CD14-positive monocyte (primary cell): ENCODE measurements around the gene LBX2. TPM values are rescaled to one million over a fixed set of nuclear protein-coding genes. Genes with fewer than 3 reads are reported as not detected.
"Not testable (repeated sequence)": the region's sequence is repeated elsewhere in the genome, so short reads cannot be mapped to it uniquely, and the experiment has no call there.

Experiments
- DNase-seq, 3 donors: peaks; one replicate each; pipeline ENCODE4 v3.0.0-alpha.2; 2011 to 2022
- H2AFZ ChIP-seq: 2 replicates; pipeline ENCODE4 v1.6.0; 2012; ENCODE audit warnings: mild to moderate bottlenecking, low read depth, low read length, inconsistent platforms; ENCODE audit not compliant: insufficient read depth, poor library complexity, severe bottlenecking
- H3K27ac ChIP-seq, 2 donors: 1 replicate in 1 of 2; 2 replicates in 1 of 2; pipeline ENCODE4 v1.5.1; 2012 to 2013; ENCODE audit warnings: low read length in 2 of 2, control low read depth in 1 of 2, inconsistent platforms in 1 of 2, low read depth in 1 of 2, mild to moderate bottlenecking in 1 of 2
- H3K27me3 ChIP-seq, 2 donors: one replicate each; pipeline versions ENCODE4 v1.6.0 to v1.6.1; 2011 to 2013; ENCODE audit warnings: low read length in 2 of 2; ENCODE audit not compliant: control insufficient read depth in 2 of 2, insufficient read depth in 2 of 2
- H3K36me3 ChIP-seq, 2 donors: replicated peaks in 1 of 2; 1 replicate in 1 of 2; 2 replicates in 1 of 2; pipeline versions ENCODE4 v1.5.1 to v1.6.1; 2012 to 2013; ENCODE audit warnings: low read length in 2 of 2, control low read depth in 1 of 2, inconsistent platforms in 1 of 2, mild to moderate bottlenecking in 1 of 2; ENCODE audit not compliant: insufficient read depth in 2 of 2, control insufficient read depth in 1 of 2
- H3K4me1 ChIP-seq, 2 donors: 1 replicate in 1 of 2; 2 replicates in 1 of 2; pipeline versions ENCODE4 v1.5.1 to v1.6.1; 2012 to 2013; ENCODE audit warnings: low read length in 2 of 2, control low read depth in 1 of 2, inconsistent platforms in 1 of 2, mild to moderate bottlenecking in 1 of 2, moderate library complexity in 1 of 2; ENCODE audit not compliant: insufficient read depth in 2 of 2, control insufficient read depth in 1 of 2
- H3K4me2 ChIP-seq: replicated peaks from 2 replicates; pipeline ENCODE3; 2012; ENCODE audit warnings: low read length, moderate library complexity, mild to moderate bottlenecking; ENCODE audit not compliant: poor library complexity, severe bottlenecking; ENCODE audit errors: extremely low read depth
- H3K4me3 ChIP-seq, 3 experiments: fragments of 200-600 bp in 1 of 3; sonication (generic) in 1 of 3; replicated peaks in 1 of 3; 1 replicate in 2 of 3; 2 replicates in 1 of 3; pipeline ENCODE4 v1.5.1; 2011 to 2013; ENCODE audit warnings: low read length in 3 of 3, mild to moderate bottlenecking in 3 of 3, control low read depth in 2 of 3, low read depth in 2 of 3, inconsistent platforms in 1 of 3, moderate library complexity in 1 of 3
- H3K79me2 ChIP-seq: 2 replicates; pipeline ENCODE4 v1.6.0; 2012; ENCODE audit warnings: mild to moderate bottlenecking, control low read depth, inconsistent platforms, low read length, moderate library complexity; ENCODE audit not compliant: insufficient read depth
- H3K9ac ChIP-seq: 2 replicates; pipeline ENCODE4 v1.6.0; 2017; ENCODE audit warnings: low read length, mild to moderate bottlenecking; ENCODE audit not compliant: insufficient read depth, poor library complexity, severe bottlenecking
- H3K9me3 ChIP-seq, 2 donors: replicated peaks in 1 of 2; 1 replicate in 1 of 2; 2 replicates in 1 of 2; pipeline versions ENCODE4 v1.5.1 to v1.6.1; 2012 to 2013; ENCODE audit warnings: low read length in 2 of 2, control low read depth in 1 of 2; ENCODE audit not compliant: control insufficient read depth in 1 of 2, insufficient read depth in 1 of 2
- H4K20me1 ChIP-seq: 2 replicates; pipeline ENCODE4 v1.6.0; 2012; ENCODE audit warnings: mild to moderate bottlenecking, low read length, control low read depth, moderate library complexity; ENCODE audit not compliant: insufficient read depth
- H3K27ac Mint-ChIP-seq, 7 donors: one replicate each; pipeline ENCODE4 v1.8.0; 2020; ENCODE audit warnings: mild to moderate bottlenecking in 7 of 7, mixed read lengths in 7 of 7, moderate library complexity in 6 of 7, inconsistent platforms in 2 of 7
- H3K27me3 Mint-ChIP-seq, 3 donors: one replicate each; pipeline ENCODE4 v1.8.0; 2021 to 2022; ENCODE audit warnings: low read depth in 3 of 3, mild to moderate bottlenecking in 3 of 3, mixed read lengths in 3 of 3, moderate library complexity in 3 of 3, inconsistent platforms in 1 of 3
- H3K36me3 Mint-ChIP-seq, 2 donors: one replicate each; pipeline ENCODE4 v1.8.0; 2020; ENCODE audit warnings: mixed read lengths in 2 of 2, inconsistent platforms in 1 of 2, mild to moderate bottlenecking in 1 of 2
- H3K4me1 Mint-ChIP-seq: one replicate; pipeline ENCODE4 v1.8.0; 2020; ENCODE audit warnings: mild to moderate bottlenecking, mixed read lengths
- H3K4me3 Mint-ChIP-seq, 2 donors: one replicate each; pipeline ENCODE4 v1.8.0; 2020; ENCODE audit warnings: mild to moderate bottlenecking in 2 of 2, mixed read lengths in 2 of 2, moderate library complexity in 1 of 2
- H3K9me3 Mint-ChIP-seq, 7 donors: one replicate each; pipeline ENCODE4 v1.8.0; 2020 to 2022; ENCODE audit warnings: mixed read lengths in 7 of 7, mild to moderate bottlenecking in 6 of 7, moderate library complexity in 6 of 7, inconsistent platforms in 2 of 7
- CTCF ChIP-seq: fragments of 200-600 bp; IDR thresholded peaks from one replicate; pipeline ENCODE4 v1.8.0; 2022; ENCODE audit warnings: antibody characterized with exemption, mild to moderate bottlenecking
- WGBS: methylation state at CpG from one replicate; pipeline ENCODE4 v1.1.5; 2013; ENCODE audit warnings: missing lambda C conversion rate; ENCODE audit not compliant: insufficient coverage; 5-methylcytosine and 5-hydroxymethylcytosine counted together
- intact Hi-C, 2 donors: fragments of 100-400 bp; cut with micrococcal nuclease; formaldehyde crosslinking; loops; one replicate each; pipeline versions ENCODE4 v1.15.0 to v1.15.1; 2023
- polyA plus RNA-seq, 3 donors: library from polyadenylated mRNA; depleted of rRNA in 1 of 3; unstranded in 2 of 3; stranded (reverse) in 1 of 3; fragments of 300-500 nt in 2 of 3; fragments of >200 nt in 1 of 3; fragmentation: Illumina TruSeq in 2 of 3; gene quantifications; 1 replicate in 2 of 3; 2 replicates in 1 of 3; pipeline ENCODE4 v1.2.3, GENCODE V29; 2012 to 2021

The LBX2 gene
- polyA plus RNA-seq, 3 donors = 0.46 to 0.76 TPM; not detected in 1

GRCh38 chr2:74462054-74462785 is 37.2 kb downstream of the LBX2 start:
- intact Hi-C loops = no loop called here
- Histone ChIP-seq H4K20me1 (peaks cover 6% of the 10 kb centered on the region), H3K9me3 (no peaks in the 10 kb centered on the region), H3K4me1 (peaks cover 25 to 34% of the 10 kb centered on the region in 2 donors), H3K4me3 (no peak overlapping the region), H3K27ac (no peak overlapping the region), H3K4me2 (no peak overlapping the region), H3K79me2 (peaks cover 20% of the 10 kb centered on the region), H3K27me3 (no peaks in the 10 kb centered on the region), H3K9ac (no peak overlapping the region), H3K36me3 (peaks cover 19 to 24% of the 10 kb centered on the region in 2 donors), H2AFZ (no peak overlapping the region)
- no peak for DNase-seq
- peak overlapping the region in 3 of 7 donors; percentile 15 to 58 (median 40) for H3K27ac Mint-ChIP-seq
- WGBS = 96% methylated on average over 15 of the region's 20 CpGs
- no peak overlapping the region for H3K4me3 Mint-ChIP-seq
- H3K9me3 Mint-ChIP-seq = peaks cover 0 to 3% (median 0%) of the 10 kb centered on the region in 7 donors
- TF ChIP-seq CTCF = no peak
- H3K36me3 Mint-ChIP-seq = peaks cover 18 to 24% of the 10 kb centered on the region in 2 donors
- H3K27me3 Mint-ChIP-seq = peaks cover 0 to 2% (median 0%) of the 10 kb centered on the region in 3 donors
- peaks cover 37% of the 10 kb centered on the region for H3K4me1 Mint-ChIP-seq

GRCh38 chr2:74461187-74462053 is 38.0 kb downstream of the LBX2 start:
- Histone ChIP-seq H4K20me1 (peaks cover 6% of the 10 kb centered on the region), H3K9me3 (no peaks in the 10 kb centered on the region), H3K4me3 (no peak overlapping the region), H2AFZ (no peak overlapping the region), H3K4me2 (no peak overlapping the region), H3K27me3 (no peaks in the 10 kb centered on the region), H3K4me1 (peaks cover 32 to 42% of the 10 kb centered on the region in 2 donors), H3K79me2 (peaks cover 20% of the 10 kb centered on the region), H3K9ac (no peak overlapping the region), H3K36me3 (peaks cover 19 to 24% of the 10 kb centered on the region in 2 donors), H3K27ac (no peak overlapping the region)
- TF ChIP-seq CTCF = no peak
- Mint-ChIP-seq H3K27me3 (peaks cover 0 to 2% (median 0%) of the 10 kb centered on the region in 3 donors), H3K36me3 (peaks cover 20 to 27% of the 10 kb centered on the region in 2 donors), H3K4me3 (no peak overlapping the region), H3K9me3 (peaks cover 0 to 3% (median 0%) of the 10 kb centered on the region in 7 donors), H3K4me1 (peaks cover 45% of the 10 kb centered on the region), H3K27ac (no peak overlapping the region)
- DNase-seq = no peak
- WGBS = 97% methylated on average over 25 of the region's 27 CpGs
- intact Hi-C loops = no loop called here

- H3K27me3 Mint-ChIP-seq, H3K9me3 ChIP-seq, H3K9me3 Mint-ChIP-seq, H3K4me3 ChIP-seq, H3K4me2 ChIP-seq, H4K20me1 ChIP-seq, H3K4me3 Mint-ChIP-seq, H2AFZ ChIP-seq, H3K9ac ChIP-seq, H3K27me3 ChIP-seq, intact Hi-C loops, H3K27ac ChIP-seq, DNase-seq: not testable (repeated sequence)
- Histone ChIP-seq H3K79me2 (peaks cover 32% of the 10 kb centered on the region), H3K36me3 (peaks cover 19 to 24% of the 10 kb centered on the region in 2 donors), H3K4me1 (peaks cover 37 to 45% of the 10 kb centered on the region in 2 donors)
- Mint-ChIP-seq H3K4me1 (peaks cover 50% of the 10 kb centered on the region), H3K36me3 (peaks cover 25 to 34% of the 10 kb centered on the region in 2 donors), H3K27ac (peak overlapping the region in 2 of 7 donors; percentile 6 to 76)
- WGBS = 80% methylated on average over 2 of the region's 10 CpGs
These were observed 39.2 kb downstream of the LBX2 start for GRCh38 chr2:74460187-74460586.
